Measurements from ENCODE around the gene CARMIL1.

DNA sequence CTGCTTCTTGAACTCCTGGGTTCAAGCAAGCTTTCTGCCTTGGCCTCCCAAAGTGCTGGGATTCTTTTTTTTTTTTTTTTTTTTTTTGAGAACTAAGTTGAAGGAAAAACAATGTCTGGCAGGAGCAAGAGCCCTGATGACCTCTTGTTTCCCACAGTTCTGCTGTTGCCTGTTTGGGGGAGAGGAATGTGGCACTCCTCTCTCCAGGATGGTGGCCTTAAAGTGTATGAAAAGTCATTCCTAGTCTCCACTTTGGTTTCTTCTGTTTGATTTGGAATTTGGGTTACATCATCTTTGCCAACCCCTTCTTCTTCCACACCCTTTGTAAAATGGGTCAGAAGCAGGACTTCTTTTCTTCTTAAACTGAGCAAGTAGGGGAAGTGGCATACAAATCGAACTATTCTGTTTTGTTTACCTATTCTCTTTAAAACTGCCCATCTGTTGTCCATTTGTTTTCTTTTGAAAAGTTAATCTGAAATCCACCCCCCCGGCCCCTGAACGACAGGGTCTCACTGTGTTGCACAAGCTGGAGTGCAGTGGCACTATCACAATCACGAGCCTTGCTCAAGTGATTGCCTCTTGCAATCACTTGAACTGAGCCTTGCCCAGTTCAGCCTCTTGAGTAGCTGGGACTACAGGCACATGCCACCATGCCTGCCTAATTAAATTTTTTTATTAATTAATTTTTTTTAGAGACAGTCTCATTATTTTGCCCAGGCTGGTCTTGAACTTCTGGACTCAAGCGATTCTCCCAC lies 11.3 kb downstream of the CARMIL1 start:
- TF ChIP-seq CTCF (IDR thresholded peaks at IDR 0.05 in 8 of 11, conservative IDR thresholded peaks at IDR 0.05 in 3 of 11), result no peak
- no peak for TF ChIP-seq POLR2A (IDR thresholded peaks at IDR 0.05)

Data from spleen (tissue), 7 donors.